Skeletal muscle tissue (tissue), 4 donors: ENCODE data around the gene SDR9C7. TPM values are rescaled to one million over a fixed set of nuclear protein-coding genes. Genes with fewer than 3 reads are reported as not detected.
"Not testable (repeated sequence)": the region's sequence is repeated elsewhere in the genome, so short reads cannot be mapped to it uniquely, and the experiment has no call there.

ENCODE experiments used
- H3K27ac ChIP-seq: one replicate; pipeline ENCODE4 v1.7.0; 2013; ENCODE audit warnings: mild to moderate bottlenecking, low read depth, low read length, inconsistent platforms
- H3K27me3 ChIP-seq, 3 donors: one replicate each; pipeline ENCODE4 v1.7.0; 2013; ENCODE audit warnings: low read length in 3 of 3; ENCODE audit not compliant: control insufficient read depth in 3 of 3, insufficient read depth in 3 of 3
- H3K36me3 ChIP-seq, 3 donors: one replicate each; pipeline ENCODE4 v1.7.0; 2013; ENCODE audit warnings: low read length in 3 of 3; ENCODE audit not compliant: control insufficient read depth in 3 of 3, insufficient read depth in 3 of 3
- H3K4me1 ChIP-seq, 3 donors: one replicate each; pipeline ENCODE4 v1.7.0; 2013; ENCODE audit warnings: low read length in 3 of 3, mild to moderate bottlenecking in 3 of 3; ENCODE audit not compliant: control insufficient read depth in 3 of 3, insufficient read depth in 3 of 3
- H3K4me3 ChIP-seq, 3 donors: one replicate each; pipeline ENCODE4 v1.7.0; 2013; ENCODE audit warnings: low read length in 3 of 3
- H3K9ac ChIP-seq, 3 donors: one replicate each; pipeline ENCODE4 v1.7.0; 2013; ENCODE audit warnings: low read length in 3 of 3, mild to moderate bottlenecking in 3 of 3, moderate library complexity in 2 of 3, low read depth in 1 of 3
- H3K9me3 ChIP-seq, 3 donors: one replicate each; pipeline ENCODE4 v1.7.0; 2013; ENCODE audit warnings: low read length in 3 of 3; ENCODE audit not compliant: control insufficient read depth in 3 of 3
- total RNA-seq: library from RNA; depleted of rRNA; stranded (reverse); fragments of >200 nt; gene quantifications from one replicate; pipeline ENCODE4 v1.2.3, GENCODE V29; 2014
- donor health status: Osteomylitis.

The SDR9C7 gene
- total RNA-seq, 1 donor from 2014 or later = not detected

GRCh38 chr12:56879240-56880124, 54.7 kb downstream of the SDR9C7 start:
- H3K4me1 ChIP-seq, H3K27ac ChIP-seq, H3K36me3 ChIP-seq, H3K27me3 ChIP-seq, H3K4me3 ChIP-seq, H3K9me3 ChIP-seq, H3K9ac ChIP-seq: not testable (repeated sequence)

- Histone ChIP-seq H3K4me3 (no peak overlapping the region), H3K9ac (no peak overlapping the region), H3K9me3 (no peaks in the 10 kb centered on the region), H3K36me3 (no peaks in the 10 kb centered on the region), H3K4me1 (no peaks in the 10 kb centered on the region), H3K27me3 (no peaks in the 10 kb centered on the region), H3K27ac (no peak overlapping the region)
These were observed 56.2 kb downstream of the SDR9C7 start for GRCh38 chr12:56878010-56878339.

GRCh38 chr12:56877195-56878009, 56.8 kb downstream of the SDR9C7 start:
- no peak overlapping the region for H3K27ac ChIP-seq
- no peaks in the 10 kb centered on the region for H3K36me3 ChIP-seq
- no peak overlapping the region for H3K9ac ChIP-seq
- no peaks in the 10 kb centered on the region for H3K9me3 ChIP-seq
- no peak overlapping the region for H3K4me3 ChIP-seq
- no peaks in the 10 kb centered on the region for H3K27me3 ChIP-seq
- H3K4me1 ChIP-seq = no peaks in the 10 kb centered on the region

GRCh38 chr12:56874821-56875220, 59.4 kb downstream of the SDR9C7 start:
- Histone ChIP-seq H3K4me1 (no peaks in the 10 kb centered on the region), H3K4me3 (no peak overlapping the region), H3K36me3 (no peaks in the 10 kb centered on the region)

GRCh38 chr12:56873382-56873781, 60.8 kb downstream of the SDR9C7 start:
- Histone ChIP-seq H3K36me3 (no peaks in the 10 kb centered on the region), H3K9ac (no peak overlapping the region), H3K4me1 (no peaks in the 10 kb centered on the region), H3K27me3 (no peaks in the 10 kb centered on the region), H3K9me3 (no peaks in the 10 kb centered on the region), H3K4me3 (no peak overlapping the region), H3K27ac (no peak overlapping the region)

More at GRCh38 chr12:56874821-56875220, 59.4 kb downstream of the SDR9C7 start:
- H3K9me3 ChIP-seq = no peaks in the 10 kb centered on the region
- no peak overlapping the region for H3K27ac ChIP-seq
- no peak overlapping the region for H3K9ac ChIP-seq
- H3K27me3 ChIP-seq = no peaks in the 10 kb centered on the region

Other genes with a start within 250 kb of the SDR9C7 start
- gene PTGES3, start 246.1 kb downstream of the SDR9C7 start, total RNA-seq = 85.1 TPM
- gene NACA, start 209.1 kb downstream of the SDR9C7 start, total RNA-seq = 910 TPM
- 14.6 TPM for gene PRIM1, start 182.1 kb downstream of the SDR9C7 start, total RNA-seq
- gene HSD17B6, start 171.1 kb downstream of the SDR9C7 start, total RNA-seq = not detected
- gene RDH16, start 23.2 kb upstream of the SDR9C7 start, total RNA-seq = 0.52 TPM
- 5.7 TPM for gene ZBTB39, start 72.1 kb upstream of the SDR9C7 start, total RNA-seq
- gene TAC3, start 82.1 kb upstream of the SDR9C7 start, total RNA-seq = not detected
- gene MYO1A, start 115.7 kb upstream of the SDR9C7 start, total RNA-seq = not detected
- gene NEMP1, start 144.4 kb upstream of the SDR9C7 start, total RNA-seq = 11.0 TPM
- gene NAB2, start 154.7 kb upstream of the SDR9C7 start, total RNA-seq = 38.1 TPM
- 31.8 TPM for gene STAT6, start 177.0 kb upstream of the SDR9C7 start, total RNA-seq
- 118 TPM for gene LRP1, start 194.1 kb upstream of the SDR9C7 start, total RNA-seq
- 1.0 TPM for gene LRP1-AS, start 213.2 kb upstream of the SDR9C7 start, total RNA-seq